OCI-LY1 (cell line): ENCODE measurements around the gene PCGF3.

ENCODE experiments used
- H2AFZ ChIP-seq: fragments of 200-600 bp; sonication (generic), shearing (Covaris generic); 2 replicates; pipeline ENCODE4 v1.6.0; 2014; ENCODE audit warnings: antibody characterized with exemption, mild to moderate bottlenecking, low read length
- H3F3A ChIP-seq: fragments of 200-600 bp; sonication (generic), shearing (Covaris generic); 2 replicates; pipeline ENCODE4 v1.6.0; 2014; ENCODE audit warnings: mild to moderate bottlenecking, antibody characterized with exemption, low read length, moderate library complexity; ENCODE audit not compliant: insufficient read depth
- H3K27ac ChIP-seq: fragments of 200-600 bp; sonication (generic); 2 replicates; pipeline ENCODE4 v1.5.1; 2014; ENCODE audit warnings: low read length, mixed run types, mild to moderate bottlenecking, low read depth; ENCODE audit not compliant: poor library complexity, severe bottlenecking
- H3K27me3 ChIP-seq: fragments of 200-600 bp; sonication (generic); 2 replicates; pipeline ENCODE4 v1.6.0; 2014; ENCODE audit warnings: antibody characterized with exemption, mild to moderate bottlenecking, low read length, moderate library complexity; ENCODE audit not compliant: insufficient read depth
- H3K36me3 ChIP-seq: fragments of 200-600 bp; sonication (generic); 2 replicates; pipeline ENCODE4 v1.6.1; 2014; ENCODE audit warnings: mild to moderate bottlenecking, antibody characterized with exemption, low read length, moderate library complexity, mixed read lengths; ENCODE audit not compliant: insufficient read depth
- H3K4me1 ChIP-seq: fragments of 200-600 bp; sonication (generic); 2 replicates; pipeline ENCODE4 v1.5.1; 2014; ENCODE audit warnings: mild to moderate bottlenecking, low read length, moderate library complexity; ENCODE audit not compliant: insufficient read depth, severe bottlenecking
- H3K4me2 ChIP-seq: fragments of 200-600 bp; sonication (generic), shearing (Covaris generic); 2 replicates; pipeline ENCODE4 v1.6.1; 2014; ENCODE audit warnings: low read length
- H3K4me3 ChIP-seq: fragments of 200-600 bp; sonication (generic); 2 replicates; pipeline ENCODE4 v1.5.1; 2014; ENCODE audit warnings: low read length, low read depth, mild to moderate bottlenecking, mixed read lengths; ENCODE audit not compliant: poor library complexity, severe bottlenecking
- H3K79me2 ChIP-seq: fragments of 200-600 bp; shearing (Covaris generic); 2 replicates; pipeline ENCODE4 v1.6.1; 2016; ENCODE audit warnings: mixed run types, low read length, mixed read lengths; ENCODE audit not compliant: insufficient read depth
- H3K9ac ChIP-seq: fragments of 200-600 bp; sonication (generic), shearing (Covaris generic); 2 replicates; pipeline ENCODE4 v1.6.1; 2014; ENCODE audit warnings: mild to moderate bottlenecking, low read length, mixed read lengths
- H3K9me2 ChIP-seq: fragments of 200-600 bp; sonication (generic), shearing (Covaris generic); 2 replicates; pipeline ENCODE4 v1.6.1; 2014; ENCODE audit warnings: low read depth, mild to moderate bottlenecking, low read length, mixed read lengths
- H3K9me3 ChIP-seq: fragments of 200-600 bp; shearing (Covaris generic); 2 replicates; pipeline ENCODE4 v1.6.1; 2014; ENCODE audit warnings: low read length, mixed read lengths
- H4K20me1 ChIP-seq: fragments of 200-600 bp; sonication (generic), shearing (Covaris generic); 2 replicates; pipeline ENCODE4 v1.6.0; 2016; ENCODE audit warnings: mild to moderate bottlenecking, low read length; ENCODE audit not compliant: insufficient read depth
- EZH2 ChIP-seq: fragments of 200-600 bp; sonication (generic), shearing (Covaris generic); IDR thresholded peaks from 2 replicates; pipeline ENCODE4 v1.8.0; 2017; ENCODE audit warnings: borderline replicate concordance, mixed run types, mild to moderate bottlenecking, antibody characterized with exemption, low read length, moderate library complexity, mixed read lengths
- TF ChIP-seq, protein P1 (sequence below): fragments of 200-600 bp; sonication (generic), shearing (Covaris generic); IDR thresholded peaks from 2 replicates; pipeline ENCODE4 v1.5.1; 2017; ENCODE audit warnings: mild to moderate bottlenecking, antibody characterized with exemption, low read length, moderate library complexity, mixed read lengths

The PCGF3 gene

DNA sequence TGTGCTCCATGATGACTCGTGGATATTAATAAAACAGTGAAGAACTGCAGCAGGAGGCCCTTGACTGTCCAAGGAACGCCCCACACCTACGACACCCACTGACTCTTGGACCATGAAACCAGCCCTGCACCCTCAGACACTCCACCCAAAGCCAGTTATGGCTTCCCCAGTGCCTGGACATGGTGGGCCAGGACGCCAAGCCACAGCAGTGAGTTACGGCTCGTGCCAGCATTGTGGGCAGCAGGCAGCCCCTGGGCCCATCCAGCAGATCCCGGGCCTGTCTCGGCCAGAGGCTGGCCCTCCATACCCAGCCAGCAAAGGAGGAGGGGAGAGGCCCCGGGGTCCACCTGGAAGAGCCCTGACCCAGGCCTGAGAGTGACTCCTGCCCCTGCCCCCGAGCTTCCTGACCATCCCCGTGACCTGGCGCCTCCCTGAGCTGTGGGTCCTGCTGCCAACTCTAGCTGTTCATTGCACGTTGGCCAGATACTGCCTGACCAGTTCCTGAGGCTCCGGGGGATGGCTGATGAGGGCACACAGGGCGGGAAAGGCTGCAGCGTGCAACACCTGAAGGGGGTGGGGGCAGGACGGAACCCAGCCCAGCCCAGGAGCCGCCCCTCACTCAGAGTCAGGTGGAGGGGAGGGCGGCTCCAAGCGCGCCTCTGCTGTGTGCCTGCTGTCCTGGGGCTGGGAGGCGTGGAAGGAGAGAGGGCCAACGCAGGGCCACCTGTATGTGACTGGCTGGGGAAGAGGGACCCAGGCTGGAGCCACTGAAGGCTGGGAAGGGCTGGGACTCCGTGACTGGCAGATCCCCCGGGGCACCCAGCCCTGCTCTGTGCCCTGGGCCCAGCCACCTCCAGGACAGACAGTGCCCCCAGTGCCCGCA, 17.4 kb upstream of the PCGF3 start:
- H3K4me2 ChIP-seq: no peak overlapping the region
- no peaks in the 10 kb centered on the region for H3K27me3 ChIP-seq
- no peaks in the 10 kb centered on the region for H3K9me3 ChIP-seq
- H3K79me2 ChIP-seq: no peaks in the 10 kb centered on the region
- no peak overlapping the region for H3K27ac ChIP-seq
- no peaks in the 10 kb centered on the region for H3K36me3 ChIP-seq
- H3K4me1 ChIP-seq: no peaks in the 10 kb centered on the region
- H3F3A ChIP-seq: no peaks in the 10 kb centered on the region
- no peak overlapping the region for H2AFZ ChIP-seq
- no peaks in the 10 kb centered on the region for H3K9me2 ChIP-seq
- H3K4me3 ChIP-seq: no peak overlapping the region
- no peak overlapping the region for H3K9ac ChIP-seq
- H4K20me1 ChIP-seq: no peaks in the 10 kb centered on the region
- no peak for TF ChIP-seq EZH2
- TF ChIP-seq, protein P1, sequence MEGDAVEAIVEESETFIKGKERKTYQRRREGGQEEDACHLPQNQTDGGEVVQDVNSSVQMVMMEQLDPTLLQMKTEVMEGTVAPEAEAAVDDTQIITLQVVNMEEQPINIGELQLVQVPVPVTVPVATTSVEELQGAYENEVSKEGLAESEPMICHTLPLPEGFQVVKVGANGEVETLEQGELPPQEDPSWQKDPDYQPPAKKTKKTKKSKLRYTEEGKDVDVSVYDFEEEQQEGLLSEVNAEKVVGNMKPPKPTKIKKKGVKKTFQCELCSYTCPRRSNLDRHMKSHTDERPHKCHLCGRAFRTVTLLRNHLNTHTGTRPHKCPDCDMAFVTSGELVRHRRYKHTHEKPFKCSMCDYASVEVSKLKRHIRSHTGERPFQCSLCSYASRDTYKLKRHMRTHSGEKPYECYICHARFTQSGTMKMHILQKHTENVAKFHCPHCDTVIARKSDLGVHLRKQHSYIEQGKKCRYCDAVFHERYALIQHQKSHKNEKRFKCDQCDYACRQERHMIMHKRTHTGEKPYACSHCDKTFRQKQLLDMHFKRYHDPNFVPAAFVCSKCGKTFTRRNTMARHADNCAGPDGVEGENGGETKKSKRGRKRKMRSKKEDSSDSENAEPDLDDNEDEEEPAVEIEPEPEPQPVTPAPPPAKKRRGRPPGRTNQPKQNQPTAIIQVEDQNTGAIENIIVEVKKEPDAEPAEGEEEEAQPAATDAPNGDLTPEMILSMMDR: no peak

DNA sequence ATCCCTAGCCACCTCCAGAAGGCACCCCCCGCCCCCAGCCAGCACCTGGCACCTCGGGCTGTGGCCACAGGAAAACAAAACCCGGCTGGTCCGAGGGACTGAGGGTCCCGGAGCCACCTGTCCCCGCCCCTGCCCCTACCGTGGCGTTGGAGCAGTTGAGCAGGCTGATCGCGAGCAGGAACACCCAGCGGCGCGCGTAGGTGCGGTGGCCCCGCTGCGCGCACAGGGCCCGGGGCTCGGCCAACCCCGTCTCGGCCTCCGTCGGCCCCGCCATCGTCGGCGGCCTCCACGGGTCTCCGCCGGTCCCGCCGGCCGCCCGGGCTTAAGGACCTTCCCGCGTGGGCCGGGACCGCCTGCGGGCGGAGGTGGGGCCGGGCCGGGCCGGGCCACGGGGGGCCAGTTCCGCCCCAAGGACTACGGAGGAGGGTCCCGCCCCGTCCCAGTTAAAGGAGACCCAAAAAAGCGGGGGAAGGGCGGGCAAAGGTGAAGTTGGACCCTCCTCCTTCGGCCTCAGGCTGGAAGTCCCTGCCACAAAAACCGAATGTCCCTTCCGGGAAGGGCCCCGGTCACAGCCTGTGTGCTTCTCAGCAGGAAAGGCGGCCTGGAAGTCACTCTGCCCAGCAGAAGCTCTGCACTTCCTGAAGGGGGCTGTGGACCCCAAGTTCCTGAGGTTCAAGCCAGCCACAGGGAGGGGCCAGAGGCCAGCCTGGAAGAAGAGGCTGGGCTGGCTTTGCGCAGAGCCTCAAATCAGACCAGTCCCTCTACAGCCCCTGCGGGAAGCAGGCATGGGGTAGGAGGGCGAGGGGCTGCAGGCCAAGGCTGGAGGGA, 16.6 kb upstream of the PCGF3 start, which contains the start of gene SLC49A3:
SLC49A3 (minus strand) TSS at position 298 of the 828 bp plus-strand sequence; CDS start at position 274, 24 bp downstream.
- H3K4me2 ChIP-seq: no peak within 1 kb of the TSS
- H3K9ac ChIP-seq: no peak within 1 kb of the TSS
- H2AFZ ChIP-seq: no peak within 1 kb of the TSS
- no peaks in the 10 kb centered on the region for H3K4me1 ChIP-seq
- H3F3A ChIP-seq: no peaks in the 10 kb centered on the region
- H4K20me1 ChIP-seq: no peaks in the 10 kb centered on the region
- no peak within 1 kb of the TSS for H3K4me3 ChIP-seq
- no peaks in the 10 kb centered on the region for H3K9me3 ChIP-seq
- H3K9me2 ChIP-seq: no peaks in the 10 kb centered on the region
- no peaks in the 10 kb centered on the region for H3K36me3 ChIP-seq
- no peak for TF ChIP-seq EZH2
- TF ChIP-seq, protein P1: no peak
- no peaks in the 10 kb centered on the region for H3K79me2 ChIP-seq
- H3K27ac ChIP-seq: no peak within 1 kb of the TSS
- H3K27me3 ChIP-seq: no peaks in the 10 kb centered on the region

DNA sequence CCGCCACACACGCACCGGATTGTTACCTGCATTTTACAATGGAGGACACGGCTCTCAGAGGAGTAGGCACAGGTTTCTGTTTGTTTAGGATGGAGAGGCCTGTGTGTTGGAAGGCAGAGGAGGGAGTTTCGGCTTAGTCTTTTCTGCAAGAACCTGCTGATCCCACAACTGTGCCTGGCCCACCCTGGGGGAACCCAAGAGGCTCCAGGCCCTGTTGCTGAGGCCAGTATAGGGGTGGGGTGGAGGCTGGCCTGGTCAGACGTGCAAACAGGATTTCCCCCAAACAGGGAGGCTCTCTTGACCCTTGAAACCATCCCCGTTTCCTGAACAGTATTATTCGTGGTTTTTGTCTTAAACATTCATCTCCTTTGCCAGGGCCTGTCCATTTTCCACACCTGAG, 15.9 kb upstream of the PCGF3 start:
- H3K36me3 ChIP-seq: no peaks in the 10 kb centered on the region
- H2AFZ ChIP-seq: no peak overlapping the region
- H3K27me3 ChIP-seq: no peaks in the 10 kb centered on the region
- no peak overlapping the region for H3K4me2 ChIP-seq
- no peak for TF ChIP-seq EZH2
- TF ChIP-seq, protein P1: no peak
- no peak overlapping the region for H3K4me3 ChIP-seq
- no peaks in the 10 kb centered on the region for H4K20me1 ChIP-seq
- no peaks in the 10 kb centered on the region for H3K79me2 ChIP-seq
- H3K27ac ChIP-seq: no peak overlapping the region
- H3K9me2 ChIP-seq: no peaks in the 10 kb centered on the region
- H3K4me1 ChIP-seq: no peaks in the 10 kb centered on the region
- no peaks in the 10 kb centered on the region for H3K9me3 ChIP-seq
- no peak overlapping the region for H3K9ac ChIP-seq
- H3F3A ChIP-seq: no peaks in the 10 kb centered on the region
